ENCODE measurements around the gene GBP2. TPM values are rescaled to one million over a fixed set of nuclear protein-coding genes. Genes with fewer than 3 reads are reported as not detected.

GBP2 gene
- total RNA-seq, 1 experiment from 2014 or later: 2.1 TPM

DNA sequence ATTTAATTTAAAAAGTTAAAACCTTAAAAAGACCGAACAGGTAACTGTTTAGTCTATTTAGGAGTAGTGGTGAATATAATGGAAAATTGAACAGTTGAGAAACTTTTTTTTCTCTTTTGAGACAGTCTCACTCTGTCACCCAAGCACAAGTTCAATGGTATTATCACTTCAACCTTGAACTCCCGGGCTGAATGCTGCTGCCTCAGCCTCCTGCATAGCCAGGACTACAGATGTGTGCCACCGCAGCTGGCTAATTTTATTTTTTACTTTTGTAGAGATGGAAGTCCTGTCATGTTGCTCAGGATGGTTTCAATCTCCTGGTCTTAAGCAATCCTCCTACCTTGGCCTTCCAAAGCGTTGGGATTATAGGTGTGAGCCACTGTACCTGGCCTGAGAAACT is 16.2 kb upstream of the GBP2 start:
- no peak for ATAC-seq
- intact Hi-C loops (cut with micrococcal nuclease): no loop called here
- H3K9me3 ChIP-seq (ENCODE audit: low read length): no peaks in the 10 kb centered on the region
- H3K4me2 ChIP-seq (ENCODE audit: low read length): no peak overlapping the region
- no TSS peak for BruUV-seq (replicated peaks)
- no peaks in the 10 kb centered on the region for H3F3A ChIP-seq (ENCODE audit: low read length, unreplicated experiment)
- H2AFZ ChIP-seq (ENCODE audit: low read length): no peak overlapping the region
- no peaks in the 10 kb centered on the region for H3K36me3 ChIP-seq (ENCODE audit: low read depth, low read length)
- no peak overlapping the region for H3K9ac ChIP-seq (ENCODE audit: low read length)
- ChIA-PET CTCF (no interaction called here), POLR2A (ENCODE audit: unreplicated experiment) (no interaction called here)
- no peaks in the 10 kb centered on the region for H3K79me2 ChIP-seq (ENCODE audit: low read length)
- H3K27ac ChIP-seq (ENCODE audit: low read length): no peak overlapping the region
- no peaks in the 10 kb centered on the region for H4K20me1 ChIP-seq (ENCODE audit: low read length)
- no peaks in the 10 kb centered on the region for H3K4me1 ChIP-seq (ENCODE audit: insufficient read depth, low read length)
- DNase-seq: no peak
- no peaks in the 10 kb centered on the region for H3K9me2 ChIP-seq (replicated peaks; ENCODE audit: low read length)
- H3K27me3 ChIP-seq (ENCODE audit: low read length): no peaks in the 10 kb centered on the region
- H3K4me3 ChIP-seq (ENCODE audit: low read length): no peak overlapping the region
- TF ChIP-seq EZH2phosphoT487 (IDR thresholded peaks at IDR 0.05; ENCODE audit: borderline replicate concordance, low read length) (no peak), EZH2 (IDR thresholded peaks at IDR 0.05; ENCODE audit: low read length, unreplicated experiment) (no peak)
- TF ChIP-seq, protein P1, sequence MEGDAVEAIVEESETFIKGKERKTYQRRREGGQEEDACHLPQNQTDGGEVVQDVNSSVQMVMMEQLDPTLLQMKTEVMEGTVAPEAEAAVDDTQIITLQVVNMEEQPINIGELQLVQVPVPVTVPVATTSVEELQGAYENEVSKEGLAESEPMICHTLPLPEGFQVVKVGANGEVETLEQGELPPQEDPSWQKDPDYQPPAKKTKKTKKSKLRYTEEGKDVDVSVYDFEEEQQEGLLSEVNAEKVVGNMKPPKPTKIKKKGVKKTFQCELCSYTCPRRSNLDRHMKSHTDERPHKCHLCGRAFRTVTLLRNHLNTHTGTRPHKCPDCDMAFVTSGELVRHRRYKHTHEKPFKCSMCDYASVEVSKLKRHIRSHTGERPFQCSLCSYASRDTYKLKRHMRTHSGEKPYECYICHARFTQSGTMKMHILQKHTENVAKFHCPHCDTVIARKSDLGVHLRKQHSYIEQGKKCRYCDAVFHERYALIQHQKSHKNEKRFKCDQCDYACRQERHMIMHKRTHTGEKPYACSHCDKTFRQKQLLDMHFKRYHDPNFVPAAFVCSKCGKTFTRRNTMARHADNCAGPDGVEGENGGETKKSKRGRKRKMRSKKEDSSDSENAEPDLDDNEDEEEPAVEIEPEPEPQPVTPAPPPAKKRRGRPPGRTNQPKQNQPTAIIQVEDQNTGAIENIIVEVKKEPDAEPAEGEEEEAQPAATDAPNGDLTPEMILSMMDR (conservative IDR thresholded peaks at IDR 0.05; ENCODE audit: low read depth, low read length): no peak

DNA sequence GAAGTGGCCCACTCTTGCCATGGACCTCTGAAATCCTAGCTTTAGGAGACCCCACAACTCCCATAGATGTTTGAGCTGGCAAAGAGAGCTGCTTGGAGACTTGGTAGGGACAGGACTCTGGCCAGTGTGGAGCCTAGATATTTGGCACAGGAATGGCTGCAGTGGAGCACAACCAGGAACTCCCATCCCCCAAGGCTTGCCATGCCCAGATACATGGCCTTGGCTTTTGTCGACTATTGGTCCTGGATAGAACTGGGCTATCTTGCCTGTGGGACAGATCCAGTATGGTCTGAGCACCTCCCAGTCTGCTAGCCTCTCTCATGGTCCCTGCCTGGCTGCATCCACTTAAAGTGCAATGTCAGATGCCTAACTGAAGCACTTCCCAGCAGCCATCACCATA is 7.8 kb upstream of the GBP2 start:
- intact Hi-C loops (cut with micrococcal nuclease): no loop called here
- BruUV-seq (replicated peaks): no TSS peak

DNA sequence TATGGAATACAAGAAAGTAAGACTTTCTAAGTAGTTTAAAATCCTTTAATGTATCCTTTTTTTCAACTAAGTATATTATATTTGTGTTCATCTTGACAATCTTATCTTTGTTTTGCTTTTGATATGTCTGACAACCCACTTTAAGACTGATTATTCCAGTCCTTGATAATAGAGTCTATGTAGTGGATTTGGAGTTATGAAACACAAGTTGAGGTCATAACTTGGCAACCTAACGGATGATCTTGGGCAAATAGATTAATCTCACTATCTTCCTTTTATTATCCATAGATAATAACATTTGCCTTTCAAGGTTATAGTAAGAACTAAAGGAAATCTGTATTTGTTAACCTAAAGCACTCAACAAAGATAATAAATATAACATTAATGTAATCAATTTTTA is 4.8 kb upstream of the GBP2 start:
- Histone ChIP-seq H3F3A (ENCODE audit: low read length, unreplicated experiment) (no peaks in the 10 kb centered on the region), H3K4me2 (ENCODE audit: low read length) (no peak overlapping the region), H2AFZ (ENCODE audit: low read length) (no peak overlapping the region), H3K9ac (ENCODE audit: low read length) (no peak overlapping the region), H4K20me1 (ENCODE audit: low read length) (no peaks in the 10 kb centered on the region), H3K79me2 (ENCODE audit: low read length) (no peaks in the 10 kb centered on the region), H3K4me1 (ENCODE audit: insufficient read depth, low read length) (peaks cover 15% of the 10 kb centered on the region), H3K36me3 (ENCODE audit: low read depth, low read length) (no peaks in the 10 kb centered on the region), H3K27me3 (ENCODE audit: low read length) (no peaks in the 10 kb centered on the region), H3K27ac (ENCODE audit: low read length) (no peak overlapping the region), H3K9me3 (ENCODE audit: low read length) (no peaks in the 10 kb centered on the region), H3K9me2 (replicated peaks; ENCODE audit: low read length) (no peaks in the 10 kb centered on the region), H3K4me3 (ENCODE audit: low read length) (no peak overlapping the region)
- ChIA-PET CTCF (no interaction called here), POLR2A (ENCODE audit: unreplicated experiment) (no interaction called here)
- ATAC-seq (no peak), DNase-seq (no peak)
- intact Hi-C loops (cut with micrococcal nuclease): no loop called here
- BruUV-seq (replicated peaks): no TSS peak
- TF ChIP-seq, protein P1 (conservative IDR thresholded peaks at IDR 0.05; ENCODE audit: low read depth, low read length): no peak
- TF ChIP-seq EZH2 (IDR thresholded peaks at IDR 0.05; ENCODE audit: low read length, unreplicated experiment) (no peak), EZH2phosphoT487 (IDR thresholded peaks at IDR 0.05; ENCODE audit: borderline replicate concordance, low read length) (no peak)

More for the DNA sequence above, 7.8 kb upstream of the GBP2 start:
- H3K79me2 ChIP-seq (ENCODE audit: low read length): no peaks in the 10 kb centered on the region
- TF ChIP-seq EZH2 (IDR thresholded peaks at IDR 0.05; ENCODE audit: low read length, unreplicated experiment): no peak
- TF ChIP-seq, protein P1 (conservative IDR thresholded peaks at IDR 0.05; ENCODE audit: low read depth, low read length): no peak
- no peak for TF ChIP-seq EZH2phosphoT487 (IDR thresholded peaks at IDR 0.05; ENCODE audit: borderline replicate concordance, low read length)
- H3F3A ChIP-seq (ENCODE audit: low read length, unreplicated experiment): no peaks in the 10 kb centered on the region
- H3K4me2 ChIP-seq (ENCODE audit: low read length): no peak overlapping the region
- no peaks in the 10 kb centered on the region for H3K36me3 ChIP-seq (ENCODE audit: low read depth, low read length)
- H3K9me2 ChIP-seq (replicated peaks; ENCODE audit: low read length): no peaks in the 10 kb centered on the region
- H3K27ac ChIP-seq (ENCODE audit: low read length): no peak overlapping the region
- DNase-seq (no peak), ATAC-seq (no peak)
- no peaks in the 10 kb centered on the region for H4K20me1 ChIP-seq (ENCODE audit: low read length)
- H3K9me3 ChIP-seq (ENCODE audit: low read length): no peaks in the 10 kb centered on the region
- ChIA-PET CTCF (no interaction called here), POLR2A (ENCODE audit: unreplicated experiment) (interaction anchor here (0.5 kb wide), 1 partner anchor 52 kb away, joined by 3 read pairs; no protein-coding TSS in a partner anchor)
- H2AFZ ChIP-seq (ENCODE audit: low read length): no peak overlapping the region
- no peak overlapping the region for H3K4me3 ChIP-seq (ENCODE audit: low read length)
- 0 out of 2 replicates have a peak, but pooled peaks cover 5% of the 10 kb centered on the region for H3K4me1 ChIP-seq (ENCODE audit: insufficient read depth, low read length)
- no peak overlapping the region for H3K9ac ChIP-seq (ENCODE audit: low read length)
- H3K27me3 ChIP-seq (ENCODE audit: low read length): no peaks in the 10 kb centered on the region

All from PC-3 (cell line).